Activated B cell treated with CpG ODN at 0.5 μM for 24 hours (primary cell): ENCODE measurements around the gene CKS1B. TPM values are rescaled to one million over a fixed set of nuclear protein-coding genes. Genes with fewer than 3 reads are reported as not detected.
A peak's percentile ranks its signal among the peaks of the same experiment; 100 is the strongest.

ENCODE experiments used
- ATAC-seq: fragments of 200-7000 bp; cut with Tn5 transposase; one replicate; pipeline ENCODE4 v1.10.0; 2021; ENCODE audit warnings: low read depth, mild to moderate bottlenecking, moderate library complexity
- CTCF ChIA-PET: fragments of 350-600 bp; sonication (Branson Sonifier 250); formaldehyde crosslinking; loops from one replicate; lab custom pipeline; 2021; ENCODE audit warnings: antibody characterized with exemption; lab: Charles Lee
- POLR2A ChIA-PET: fragments of 350-600 bp; sonication (Branson Sonifier 250); formaldehyde crosslinking; loops from one replicate; lab custom pipeline; 2021; ENCODE audit warnings: antibody characterized with exemption; lab: Charles Lee
- DNase-seq: peaks from one replicate; pipeline ENCODE4 v3.0.0; 2022
- H3K27ac Mint-ChIP-seq: one replicate; pipeline ENCODE4 v1.8.0; 2020; ENCODE audit warnings: mixed read lengths
- H3K27me3 Mint-ChIP-seq: one replicate; pipeline ENCODE4 v1.8.0; 2021; ENCODE audit warnings: mixed read lengths
- H3K36me3 Mint-ChIP-seq: one replicate; pipeline ENCODE4 v1.8.0; 2021; ENCODE audit warnings: low read depth, mixed read lengths
- H3K4me1 Mint-ChIP-seq: one replicate; pipeline ENCODE4 v1.8.0; 2021; ENCODE audit warnings: mixed read lengths
- H3K4me3 Mint-ChIP-seq: one replicate; pipeline ENCODE4 v1.8.0; 2020; ENCODE audit warnings: mild to moderate bottlenecking, mixed read lengths
- H3K9me3 Mint-ChIP-seq: one replicate; pipeline ENCODE4 v1.8.0; 2020; ENCODE audit warnings: mixed read lengths
- intact Hi-C: fragments of 100-400 bp; cut with micrococcal nuclease; formaldehyde crosslinking; loops from one replicate; pipeline ENCODE4 v1.15.1; 2024
- total RNA-seq: library from RNA; stranded (reverse); gene quantifications from 2 replicates; pipeline ENCODE4 v1.2.3, GENCODE V29; 2022
- TF ChIP-seq, protein P1 (sequence below): fragments of 200-600 bp; IDR thresholded peaks from one replicate; pipeline ENCODE4 v1.8.0; 2022; ENCODE audit warnings: antibody characterized with exemption, mild to moderate bottlenecking

CKS1B gene
- total RNA-seq, 1 donor from 2014 or later: 25.3 TPM

DNA sequence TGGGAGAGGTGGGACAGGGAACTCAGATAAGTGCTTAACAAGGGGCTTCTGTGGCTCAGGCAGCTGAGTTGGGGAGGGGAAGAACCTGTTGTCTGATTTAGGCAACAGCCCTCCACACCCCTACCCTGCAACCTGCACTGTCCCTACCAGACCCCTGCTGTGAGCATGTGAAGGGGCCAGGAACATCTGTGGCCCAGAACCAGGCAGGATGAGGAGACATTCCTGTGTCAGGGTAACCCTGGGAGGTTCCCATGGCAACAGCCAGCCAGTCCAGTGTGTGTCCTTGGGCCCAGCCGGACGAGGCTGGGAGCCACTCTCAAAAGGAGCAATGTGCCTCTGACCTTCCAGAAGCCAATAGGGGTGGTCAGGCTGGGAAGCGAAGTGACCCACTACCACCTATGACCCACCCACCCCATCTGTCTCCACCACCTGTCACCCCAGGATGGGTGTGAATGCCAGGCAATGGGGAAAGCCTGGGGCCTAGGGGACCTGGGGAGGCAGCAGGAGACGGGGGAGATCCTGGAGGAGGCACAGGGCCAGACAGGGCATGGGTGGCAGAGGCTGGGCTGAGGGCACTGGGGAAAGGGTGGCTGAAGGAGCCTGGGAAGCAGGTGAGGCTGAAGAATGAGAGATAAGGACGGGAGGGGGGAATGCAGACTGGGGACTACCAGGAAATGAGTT, 33.0 kb upstream of the CKS1B start:
- POLR2A ChIA-PET: interaction anchor here (1.0 to 2.1 kb wide), 2 partner anchors 11 to 76 kb away, joined by 7 to 11 read pairs; no protein-coding TSS in a partner anchor

DNA sequence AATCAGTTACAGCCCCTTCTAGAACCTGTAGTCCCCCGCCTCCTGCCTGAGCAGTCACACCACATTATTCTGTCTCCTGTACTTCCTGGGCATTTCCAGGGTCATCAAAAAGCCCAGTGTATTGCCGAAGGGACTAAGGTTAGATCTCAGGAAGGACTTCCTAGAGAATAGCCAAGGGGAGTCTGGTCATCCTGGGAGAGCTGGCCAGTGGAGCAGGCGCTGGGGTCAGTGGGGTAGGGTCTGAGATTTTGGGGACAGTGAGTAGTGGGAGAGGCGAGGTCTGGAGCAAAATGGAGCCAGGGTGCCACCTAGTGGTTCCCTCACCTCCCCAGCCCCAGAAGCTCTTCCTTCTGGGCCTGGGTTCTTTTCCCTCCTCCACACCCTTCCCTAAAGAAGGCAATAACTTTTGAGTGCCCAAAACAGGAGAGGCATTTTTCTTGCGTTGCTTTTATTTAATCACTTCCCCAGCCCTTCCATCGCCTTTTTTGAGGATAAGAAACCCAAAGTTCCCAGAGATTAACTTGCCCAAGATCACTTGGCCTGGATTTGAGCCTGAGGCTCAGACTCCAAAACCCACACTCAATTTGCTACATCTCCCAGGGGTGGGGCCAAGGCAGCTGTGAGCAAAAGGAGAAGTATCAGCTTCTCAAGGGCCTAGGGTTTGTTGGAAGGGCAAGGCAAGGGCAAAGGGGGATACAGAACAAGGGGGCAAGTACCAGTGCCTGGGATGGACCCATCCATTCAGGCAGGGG, 30.7 kb upstream of the CKS1B start:
- no peak for DNase-seq
- Mint-ChIP-seq H3K27me3 (no peaks in the 10 kb centered on the region), H3K4me1 (peaks cover 60% of the 10 kb centered on the region), H3K9me3 (no peaks in the 10 kb centered on the region), H3K27ac (peak overlapping the region; percentile 86), H3K4me3 (peak overlapping the region; percentile 24), H3K36me3 (peaks cover 20% of the 10 kb centered on the region)
- ChIA-PET CTCF (interaction anchor here (0.8 to 1.6 kb wide), 9 partner anchors 39 to 463 kb away, joined by 3 to 8 read pairs (median 4); no protein-coding TSS in a partner anchor), POLR2A (interaction anchor here (0.6 to 1.9 kb wide), 7 partner anchors 7 to 385 kb away, joined by 3 to 6 read pairs (median 3); partner anchors contain the start of genes PMVK and PYGO2)
- intact Hi-C loops: no loop called here
- TF ChIP-seq, protein P1, sequence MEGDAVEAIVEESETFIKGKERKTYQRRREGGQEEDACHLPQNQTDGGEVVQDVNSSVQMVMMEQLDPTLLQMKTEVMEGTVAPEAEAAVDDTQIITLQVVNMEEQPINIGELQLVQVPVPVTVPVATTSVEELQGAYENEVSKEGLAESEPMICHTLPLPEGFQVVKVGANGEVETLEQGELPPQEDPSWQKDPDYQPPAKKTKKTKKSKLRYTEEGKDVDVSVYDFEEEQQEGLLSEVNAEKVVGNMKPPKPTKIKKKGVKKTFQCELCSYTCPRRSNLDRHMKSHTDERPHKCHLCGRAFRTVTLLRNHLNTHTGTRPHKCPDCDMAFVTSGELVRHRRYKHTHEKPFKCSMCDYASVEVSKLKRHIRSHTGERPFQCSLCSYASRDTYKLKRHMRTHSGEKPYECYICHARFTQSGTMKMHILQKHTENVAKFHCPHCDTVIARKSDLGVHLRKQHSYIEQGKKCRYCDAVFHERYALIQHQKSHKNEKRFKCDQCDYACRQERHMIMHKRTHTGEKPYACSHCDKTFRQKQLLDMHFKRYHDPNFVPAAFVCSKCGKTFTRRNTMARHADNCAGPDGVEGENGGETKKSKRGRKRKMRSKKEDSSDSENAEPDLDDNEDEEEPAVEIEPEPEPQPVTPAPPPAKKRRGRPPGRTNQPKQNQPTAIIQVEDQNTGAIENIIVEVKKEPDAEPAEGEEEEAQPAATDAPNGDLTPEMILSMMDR: no peak
- ATAC-seq: no peak

More for the DNA sequence above, 33.0 kb upstream of the CKS1B start:
- no peaks in the 10 kb centered on the region for H3K27me3 Mint-ChIP-seq
- H3K27ac Mint-ChIP-seq: peak overlapping the region; percentile 86
- TF ChIP-seq, protein P1: no peak
- intact Hi-C loops: no loop called here
- CTCF ChIA-PET: interaction anchor here (1.5 kb wide), 1 partner anchor 63 kb away, joined by 4 read pairs; no protein-coding TSS in a partner anchor
- DNase-seq (no peak), ATAC-seq (no peak)
- peaks cover 16% of the 10 kb centered on the region for H3K36me3 Mint-ChIP-seq
- H3K4me1 Mint-ChIP-seq: peaks cover 78% of the 10 kb centered on the region
- H3K4me3 Mint-ChIP-seq: no peak overlapping the region
- no peaks in the 10 kb centered on the region for H3K9me3 Mint-ChIP-seq

DNA sequence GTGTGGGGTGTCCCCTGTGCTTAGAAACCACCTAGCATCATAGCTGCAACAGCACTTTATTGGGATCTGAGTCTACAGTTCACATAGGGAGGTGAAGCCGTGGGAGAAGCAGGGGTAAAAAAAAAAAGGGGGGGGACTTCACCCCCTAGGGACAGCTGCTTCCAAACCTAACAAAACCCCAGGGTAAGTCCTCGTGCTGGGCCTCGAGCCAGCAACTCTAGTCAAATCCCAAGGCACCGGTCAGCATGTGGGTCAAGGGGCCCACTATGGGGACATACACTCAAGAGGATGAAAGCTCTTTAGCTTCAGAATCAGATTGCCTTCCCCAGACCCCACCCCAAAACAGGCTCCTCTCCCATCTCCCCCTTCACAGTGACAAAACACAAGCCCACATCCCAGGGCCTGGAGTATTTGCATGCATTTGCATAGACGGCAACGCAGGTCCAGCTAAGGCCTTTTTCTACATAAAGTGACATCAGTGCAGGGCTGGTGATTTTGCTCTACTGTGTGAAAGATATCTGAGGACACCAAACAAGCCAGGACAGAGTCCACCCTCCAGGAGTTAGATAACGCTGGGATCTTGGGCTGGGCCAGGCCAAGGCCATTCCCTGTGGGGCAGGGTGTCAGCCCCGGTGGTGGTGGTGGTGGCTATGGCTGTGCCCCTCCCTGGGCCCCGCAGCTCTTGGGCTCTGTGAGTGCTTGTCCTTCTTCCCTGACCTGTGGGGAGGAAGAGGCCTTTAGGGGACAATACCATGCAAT, 29.9 kb upstream of the CKS1B start:
- no peak for DNase-seq
- CTCF ChIA-PET: interaction anchor here (0.6 to 1.9 kb wide), 15 partner anchors 8 to 464 kb away, joined by 3 to 9 read pairs (median 3); partner anchors contain the start of genes PMVK and PYGO2

DNA sequence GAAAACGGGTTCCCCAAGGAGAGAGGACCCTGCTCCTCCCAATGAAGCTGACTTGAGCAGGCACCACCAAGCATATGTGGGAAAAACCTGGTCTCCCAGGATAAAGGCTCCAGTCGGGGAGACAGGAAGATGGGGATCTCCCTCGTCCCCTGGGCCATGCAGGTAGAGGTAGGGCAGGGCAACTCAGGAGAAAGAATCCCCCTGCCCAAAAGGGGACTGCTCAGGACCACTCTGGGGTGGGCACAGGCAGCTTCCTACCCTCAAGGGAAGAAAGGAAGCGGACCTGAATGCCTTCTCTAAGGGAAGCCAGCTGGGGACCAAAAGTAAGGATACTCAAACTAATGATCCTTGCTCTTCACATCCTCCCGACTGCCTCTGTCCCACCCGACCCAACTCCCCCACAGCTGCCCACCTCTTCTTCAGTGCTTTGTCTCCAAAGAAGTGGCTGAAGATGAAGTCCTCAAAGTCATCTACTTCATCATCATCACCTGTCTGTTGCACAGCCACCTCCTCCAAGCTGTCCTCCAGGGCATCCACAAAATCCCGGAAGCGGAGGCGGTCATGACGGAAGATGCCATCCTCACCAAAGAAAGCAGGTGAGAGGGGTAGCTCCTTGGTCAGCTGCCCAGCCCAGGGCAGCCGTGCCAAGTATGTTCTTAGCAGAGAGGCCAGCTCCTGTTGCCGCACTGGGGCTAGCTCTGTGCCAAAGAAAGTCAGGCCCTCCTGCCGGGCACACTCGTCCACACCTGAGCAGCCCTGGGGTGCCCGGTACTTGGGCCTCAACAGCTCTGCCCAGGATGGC, 29.1 kb upstream of the CKS1B start:
- H3K36me3 Mint-ChIP-seq: peaks cover 23% of the 10 kb centered on the region
- TF ChIP-seq, protein P1: no peak
- H3K4me3 Mint-ChIP-seq: no peak overlapping the region
- peaks cover 51% of the 10 kb centered on the region for H3K4me1 Mint-ChIP-seq
- DNase-seq (no peak), ATAC-seq (no peak)
- ChIA-PET CTCF (interaction anchor here (0.6 to 1.9 kb wide), 7 partner anchors 9 to 340 kb away, joined by 3 to 9 read pairs (median 3); partner anchors contain the start of genes PMVK and PYGO2), POLR2A (interaction anchor here (0.5 to 1.9 kb wide), 4 partner anchors 9 to 90 kb away, joined by 3 to 10 read pairs (median 4); partner anchors contain the start of genes CKS1B and PMVK)
- H3K27ac Mint-ChIP-seq: peak overlapping the region; percentile 86
- no peaks in the 10 kb centered on the region for H3K9me3 Mint-ChIP-seq
- H3K27me3 Mint-ChIP-seq: no peaks in the 10 kb centered on the region
- intact Hi-C loops: no loop called here

More for the DNA sequence above, 29.9 kb upstream of the CKS1B start:
- Mint-ChIP-seq H3K9me3 (no peaks in the 10 kb centered on the region), H3K36me3 (peaks cover 21% of the 10 kb centered on the region), H3K4me3 (peak overlapping the region; percentile 24), H3K4me1 (peaks cover 56% of the 10 kb centered on the region), H3K27me3 (no peaks in the 10 kb centered on the region), H3K27ac (peak overlapping the region; percentile 86)
- TF ChIP-seq, protein P1: no peak
- POLR2A ChIA-PET: interaction anchor here (0.5 to 1.9 kb wide), 5 partner anchors 8 to 360 kb away, joined by 3 to 6 read pairs (median 4); partner anchors contain the start of gene PMVK
- intact Hi-C loops: no loop called here
- ATAC-seq: no peak
